ENCODE measurements around the gene MGAT5. TPM values are rescaled to one million over a fixed set of nuclear protein-coding genes. Genes with fewer than 3 reads are reported as not detected.

Gene MGAT5
- total RNA-seq, 4 donors from 2014 or later = 47.4 to 56.4 (median 50.3) TPM

GRCh38 chr2:134361648-134362047, 107.8 kb downstream of the MGAT5 start:
- WGBS = 100% methylated on average over 1 of the region's 1 CpG
- no peak for TF ChIP-seq CTCF (IDR thresholded peaks at IDR 0.05)
- TF ChIP-seq POLR2AphosphoS5 (IDR thresholded peaks at IDR 0.05) = no peak
- no peak for TF ChIP-seq POLR2A (IDR thresholded peaks at IDR 0.05; ENCODE audit: low read depth)
- no peak for TF ChIP-seq EP300 (IDR thresholded peaks at IDR 0.05)
- Histone ChIP-seq H3K27me3 (no peaks in the 10 kb centered on the region), H3K4me1 (peaks cover 17 to 34% (median 23%) of the 10 kb centered on the region in 4 donors), H3K27ac (replicated peaks in 1 of 4) (no peak overlapping the region), H3K36me3 (peaks cover 0 to 20% (median 7%) of the 10 kb centered on the region in 4 donors), H3K4me3 (no peak overlapping the region), H3K9me3 (no peaks in the 10 kb centered on the region)
- DNase-seq (ENCODE audit: extremely low spot score) = no peak
- intact Hi-C loops (cut with DNase I) = no loop called here

GRCh38 chr2:134362152-134362668, 108.3 kb downstream of the MGAT5 start:
- no peak for TF ChIP-seq CTCF (IDR thresholded peaks at IDR 0.05)
- no peak for TF ChIP-seq POLR2A (IDR thresholded peaks at IDR 0.05; ENCODE audit: low read depth)
- TF ChIP-seq POLR2AphosphoS5 (IDR thresholded peaks at IDR 0.05) = no peak
- TF ChIP-seq EP300 (IDR thresholded peaks at IDR 0.05) = no peak
- intact Hi-C loops (cut with DNase I) = no loop called here
- Histone ChIP-seq H3K36me3 (peaks cover 0 to 20% (median 7%) of the 10 kb centered on the region in 4 donors), H3K4me1 (peaks cover 23 to 40% (median 28%) of the 10 kb centered on the region in 4 donors), H3K4me3 (no peak overlapping the region), H3K9me3 (no peaks in the 10 kb centered on the region), H3K27ac (replicated peaks in 1 of 4) (no peak overlapping the region), H3K27me3 (no peaks in the 10 kb centered on the region)
- 86% methylated on average over 1 of the region's 1 CpG for WGBS
- no peak for DNase-seq (ENCODE audit: extremely low spot score)

- WGBS = 57% methylated on average over 1 of the region's 1 CpG
- H3K27ac ChIP-seq (replicated peaks in 1 of 4) = no peak overlapping the region
- H3K4me1 ChIP-seq = peaks cover 28 to 45% (median 33%) of the 10 kb centered on the region in 4 donors
- no peak overlapping the region for H3K4me3 ChIP-seq
- H3K27me3 ChIP-seq = no peaks in the 10 kb centered on the region
- H3K36me3 ChIP-seq = peaks cover 0 to 20% (median 7%) of the 10 kb centered on the region in 4 donors
- no peaks in the 10 kb centered on the region for H3K9me3 ChIP-seq
- TF ChIP-seq POLR2A (IDR thresholded peaks at IDR 0.05; ENCODE audit: low read depth) (no peak), EP300 (IDR thresholded peaks at IDR 0.05) (no peak), POLR2AphosphoS5 (IDR thresholded peaks at IDR 0.05) (no peak)
- DNase-seq (ENCODE audit: extremely low spot score) = no peak
- intact Hi-C loops (cut with DNase I) = no loop called here
Observed at GRCh38 chr2:134362740-134363139, 108.9 kb downstream of the MGAT5 start.

GRCh38 chr2:134365356-134365755, 111.5 kb downstream of the MGAT5 start:
- TF ChIP-seq POLR2A (IDR thresholded peaks at IDR 0.05; ENCODE audit: low read depth) (no peak), EP300 (IDR thresholded peaks at IDR 0.05) (no peak), CTCF (IDR thresholded peaks at IDR 0.05) (no peak), POLR2AphosphoS5 (IDR thresholded peaks at IDR 0.05) (no peak)
- peak; percentile 50 for DNase-seq (ENCODE audit: extremely low spot score)
- H3K27ac ChIP-seq (replicated peaks in 1 of 4) = no peak overlapping the region
- H3K36me3 ChIP-seq = peaks cover 0 to 20% (median 7%) of the 10 kb centered on the region in 4 donors
- no peaks in the 10 kb centered on the region for H3K27me3 ChIP-seq
- H3K4me1 ChIP-seq = peaks cover 31 to 45% (median 42%) of the 10 kb centered on the region in 4 donors
- no peak overlapping the region for H3K4me3 ChIP-seq
- no peaks in the 10 kb centered on the region for H3K9me3 ChIP-seq
- intact Hi-C loops (cut with DNase I) = no loop called here
- 89% methylated on average over 3 of the region's 3 CpGs for WGBS

- WGBS = 100% methylated on average over 6 of the region's 6 CpGs
- H3K4me3 ChIP-seq = no peak overlapping the region
- no peak for DNase-seq (ENCODE audit: extremely low spot score)
- intact Hi-C loops (cut with DNase I) = no loop called here
- TF ChIP-seq EP300 (IDR thresholded peaks at IDR 0.05) = no peak
- no peak for TF ChIP-seq CTCF (IDR thresholded peaks at IDR 0.05)
- TF ChIP-seq POLR2AphosphoS5 (IDR thresholded peaks at IDR 0.05) = no peak
- no peak for TF ChIP-seq POLR2A (IDR thresholded peaks at IDR 0.05; ENCODE audit: low read depth)
- peaks cover 0 to 20% (median 7%) of the 10 kb centered on the region in 4 donors for H3K36me3 ChIP-seq
- H3K27ac ChIP-seq (replicated peaks in 1 of 4) = no peak overlapping the region
- H3K9me3 ChIP-seq = no peaks in the 10 kb centered on the region
- H3K4me1 ChIP-seq = peaks cover 21 to 42% (median 33%) of the 10 kb centered on the region in 4 donors
- H3K27me3 ChIP-seq = no peaks in the 10 kb centered on the region
Observed at GRCh38 chr2:134366359-134366758, 112.5 kb downstream of the MGAT5 start.
